Tibial artery (tissue), 4 donors: ENCODE results near the gene CFAP206.
"Not testable (repeated sequence)": the region's sequence is repeated elsewhere in the genome, so short reads cannot be mapped to it uniquely, and the experiment has no call there.

ENCODE experiments used
- DNase-seq, 2 donors: peaks; one replicate each; pipeline ENCODE4 v3.0.0-alpha.2; 2019
- H3K27ac ChIP-seq, 2 donors: fragments of 200-600 bp; sonication (generic) in 1 of 2; 1 replicate in 1 of 2; 2 replicates in 1 of 2; pipeline ENCODE4 v1.5.1; 2018 to 2019; ENCODE audit warnings: mild to moderate bottlenecking in 1 of 2
- H3K27me3 ChIP-seq, 2 donors: fragments of 200-600 bp; sonication (generic) in 1 of 2; one replicate each; pipeline versions ENCODE4 v1.5.1 to v1.6.0; 2016 to 2019
- H3K36me3 ChIP-seq, 3 donors: fragments of 200-600 bp; sonication (generic) in 2 of 3; one replicate each; pipeline ENCODE4 v1.5.1; 2016 to 2019; ENCODE audit warnings: mild to moderate bottlenecking in 2 of 3
- H3K4me1 ChIP-seq, 4 donors: fragments of 200-600 bp; sonication (generic) in 2 of 4; 1 replicate in 3 of 4; 2 replicates in 1 of 4; pipeline ENCODE4 v1.5.1; 2016 to 2019
- H3K4me3 ChIP-seq, 2 donors: fragments of 200-600 bp; sonication (generic) in 1 of 2; 1 replicate in 1 of 2; 2 replicates in 1 of 2; pipeline ENCODE4 v1.5.1; 2018 to 2019; ENCODE audit warnings: mild to moderate bottlenecking in 2 of 2
- H3K9me3 ChIP-seq, 3 donors: fragments of 200-600 bp; sonication (generic) in 1 of 3; one replicate each; pipeline ENCODE4 v1.5.1; 2016 to 2019
- intact Hi-C: fragments of 100-400 bp; cut with DNase I; formaldehyde crosslinking; loops from one replicate; pipeline ENCODE4 v1.15.0; 2023; ENCODE audit warnings: low total_unique reads
- TF ChIP-seq, protein P1 (sequence below), 2 experiments: fragments of 200-600 bp in 1 of 2; fragments of 450-650 bp in 1 of 2; IDR thresholded peaks; one replicate each; pipeline ENCODE4 v1.5.1; 2017 to 2019; ENCODE audit warnings: antibody characterized with exemption in 2 of 2, mild to moderate bottlenecking in 1 of 2, moderate library complexity in 1 of 2

The CFAP206 gene

DNA sequence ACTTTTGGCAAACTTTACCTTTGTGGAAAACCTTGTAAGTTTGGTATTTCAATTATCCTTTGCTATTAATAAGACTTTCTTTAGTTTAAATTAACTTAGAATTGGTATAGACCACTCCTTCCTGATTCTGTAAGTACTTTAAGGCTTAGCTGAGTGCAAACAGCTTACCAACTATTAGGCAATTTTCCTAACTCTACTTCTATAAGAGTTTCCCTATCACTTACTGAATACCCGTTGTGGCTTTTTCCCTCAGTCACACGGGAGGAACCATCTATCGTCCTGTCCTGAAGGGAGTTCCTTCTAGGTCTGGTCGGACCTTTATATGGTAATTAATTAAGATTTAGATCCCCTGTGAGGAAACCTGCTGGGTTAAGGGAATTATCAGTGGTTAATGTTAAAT is 74.6 kb downstream of the CFAP206 start:
- no peak overlapping the region for H3K4me3 ChIP-seq
- H3K4me1 ChIP-seq = no peaks in the 10 kb centered on the region
- no peaks in the 10 kb centered on the region for H3K27me3 ChIP-seq
- H3K36me3 ChIP-seq = peaks cover 0 to 15% (median 4%) of the 10 kb centered on the region in 3 donors
- H3K27ac ChIP-seq = no peak overlapping the region
- H3K9me3 ChIP-seq = no peaks in the 10 kb centered on the region
- DNase-seq = no peak
- TF ChIP-seq, protein P1, sequence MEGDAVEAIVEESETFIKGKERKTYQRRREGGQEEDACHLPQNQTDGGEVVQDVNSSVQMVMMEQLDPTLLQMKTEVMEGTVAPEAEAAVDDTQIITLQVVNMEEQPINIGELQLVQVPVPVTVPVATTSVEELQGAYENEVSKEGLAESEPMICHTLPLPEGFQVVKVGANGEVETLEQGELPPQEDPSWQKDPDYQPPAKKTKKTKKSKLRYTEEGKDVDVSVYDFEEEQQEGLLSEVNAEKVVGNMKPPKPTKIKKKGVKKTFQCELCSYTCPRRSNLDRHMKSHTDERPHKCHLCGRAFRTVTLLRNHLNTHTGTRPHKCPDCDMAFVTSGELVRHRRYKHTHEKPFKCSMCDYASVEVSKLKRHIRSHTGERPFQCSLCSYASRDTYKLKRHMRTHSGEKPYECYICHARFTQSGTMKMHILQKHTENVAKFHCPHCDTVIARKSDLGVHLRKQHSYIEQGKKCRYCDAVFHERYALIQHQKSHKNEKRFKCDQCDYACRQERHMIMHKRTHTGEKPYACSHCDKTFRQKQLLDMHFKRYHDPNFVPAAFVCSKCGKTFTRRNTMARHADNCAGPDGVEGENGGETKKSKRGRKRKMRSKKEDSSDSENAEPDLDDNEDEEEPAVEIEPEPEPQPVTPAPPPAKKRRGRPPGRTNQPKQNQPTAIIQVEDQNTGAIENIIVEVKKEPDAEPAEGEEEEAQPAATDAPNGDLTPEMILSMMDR (IDR thresholded peaks at IDR 0.05) = no peak
- intact Hi-C loops = no loop called here

DNA sequence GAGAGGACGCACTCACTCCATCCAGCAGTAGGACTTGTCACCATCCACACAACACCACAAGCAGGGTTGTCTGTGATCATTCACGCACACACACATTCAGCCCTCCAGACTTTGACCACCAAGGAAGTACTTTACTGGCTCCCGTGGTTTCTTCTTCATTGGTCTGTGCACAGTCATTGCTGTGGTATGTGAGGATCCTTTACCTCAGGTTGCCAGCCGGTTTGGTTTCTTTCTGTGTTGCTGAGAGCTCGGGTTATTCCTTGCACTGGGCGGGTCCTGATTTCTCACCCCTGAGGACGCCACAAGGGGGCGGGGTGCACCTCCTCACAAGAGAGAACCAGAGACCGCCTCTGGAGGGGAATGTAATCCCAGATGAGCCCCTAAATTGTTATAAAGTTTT is 76.2 kb downstream of the CFAP206 start:
- Histone ChIP-seq H3K4me1 (no peaks in the 10 kb centered on the region), H3K9me3 (no peaks in the 10 kb centered on the region), H3K27ac (no peak overlapping the region), H3K36me3 (peaks cover 0 to 11% (median 4%) of the 10 kb centered on the region in 3 donors), H3K27me3 (no peaks in the 10 kb centered on the region), H3K4me3 (no peak overlapping the region)
- TF ChIP-seq, protein P1 (IDR thresholded peaks at IDR 0.05) = no peak
- DNase-seq = no peak
- intact Hi-C loops = no loop called here

DNA sequence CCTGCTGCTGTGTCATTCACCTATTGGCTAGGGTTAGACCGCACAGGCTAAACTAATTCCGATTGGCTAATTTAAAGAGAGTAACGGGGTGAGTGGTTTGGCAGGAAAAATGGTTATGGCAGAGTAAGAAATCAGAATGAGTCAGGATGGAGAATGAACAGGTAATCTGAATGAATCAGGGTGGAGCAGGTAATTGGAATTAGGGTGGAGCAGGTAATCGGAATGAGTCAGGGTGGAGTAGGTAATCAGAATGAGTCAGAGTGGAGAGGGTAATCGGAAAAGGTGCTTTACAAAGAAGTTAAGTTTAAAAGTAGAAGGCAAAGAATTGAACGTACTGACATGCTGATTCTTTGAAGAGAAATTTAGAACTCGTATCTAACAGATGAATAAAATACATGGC is 76.7 kb downstream of the CFAP206 start:
- Histone ChIP-seq H3K27me3 (no peaks in the 10 kb centered on the region), H3K9me3 (no peaks in the 10 kb centered on the region), H3K4me3 (no peak overlapping the region), H3K36me3 (peaks cover 0 to 11% (median 0%) of the 10 kb centered on the region in 3 donors), H3K27ac (no peak overlapping the region), H3K4me1 (no peaks in the 10 kb centered on the region)
- TF ChIP-seq, protein P1 (IDR thresholded peaks at IDR 0.05) = no peak
- no peak for DNase-seq
- intact Hi-C loops = no loop called here

GRCh38 chr6:87487555-87487954 is 79.8 kb downstream of the CFAP206 start:
- TF ChIP-seq, protein P1 (IDR thresholded peaks at IDR 0.05) = no peak
- Histone ChIP-seq H3K27me3 (no peaks in the 10 kb centered on the region), H3K9me3 (no peaks in the 10 kb centered on the region), H3K4me1 (no peaks in the 10 kb centered on the region), H3K36me3 (peaks cover 0 to 11% (median 0%) of the 10 kb centered on the region in 3 donors), H3K27ac (no peak overlapping the region), H3K4me3 (no peak overlapping the region)
- DNase-seq = no peak
- intact Hi-C loops = no loop called here

DNA sequence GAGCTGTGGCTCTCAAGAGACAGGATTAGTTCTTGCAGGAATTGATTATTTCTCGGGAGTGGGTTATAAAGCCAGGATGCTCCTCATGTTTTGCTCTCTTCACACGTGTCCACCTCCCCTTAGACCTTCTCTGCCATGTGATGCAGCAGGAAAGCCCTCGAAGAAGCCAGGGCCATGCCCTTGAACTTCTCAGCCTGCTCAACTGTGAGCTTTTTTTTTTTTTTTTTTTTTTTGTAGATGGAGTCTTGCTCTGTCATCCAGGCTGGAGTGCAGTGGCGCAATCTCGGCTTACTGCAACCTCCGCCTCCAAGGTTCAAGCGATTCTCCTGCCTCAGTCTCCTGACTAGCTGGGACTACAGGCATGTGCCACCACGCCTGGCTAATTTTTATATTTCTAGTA is 81.6 kb downstream of the CFAP206 start:
- H3K27ac ChIP-seq, H3K4me1 ChIP-seq, H3K4me3 ChIP-seq, H3K9me3 ChIP-seq, H3K27me3 ChIP-seq, DNase-seq, intact Hi-C loops, H3K36me3 ChIP-seq: not testable (repeated sequence)

DNA sequence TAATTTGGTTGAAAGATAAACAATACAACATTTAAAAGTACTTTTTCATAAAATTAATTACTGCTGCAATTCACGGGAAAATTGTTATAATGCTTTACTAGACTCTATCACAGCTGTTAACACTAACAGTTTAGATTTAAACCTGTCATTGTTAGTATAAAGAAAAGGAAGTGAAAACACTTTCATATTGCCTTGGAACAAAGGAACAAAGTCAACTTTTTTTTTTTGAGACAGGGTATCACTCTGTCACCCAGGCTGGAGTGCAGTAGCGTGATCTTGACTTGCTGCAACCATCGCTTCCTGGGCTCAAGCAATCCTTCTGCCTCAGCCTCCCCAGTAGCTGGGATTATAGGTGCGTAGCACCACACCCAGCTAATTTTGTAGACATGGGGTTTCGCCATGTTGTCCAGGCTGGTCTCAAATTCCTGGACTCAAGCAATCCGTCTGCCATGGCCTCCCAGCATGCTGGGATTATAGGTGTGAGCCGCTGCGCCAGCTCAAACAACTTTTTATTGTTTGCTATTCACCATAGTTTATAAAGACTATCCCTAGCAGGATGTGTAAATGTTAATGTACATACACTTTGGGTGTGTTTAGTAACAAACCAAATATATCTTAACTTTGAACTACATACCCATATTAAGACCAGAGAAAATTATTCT is 87.1 kb downstream of the CFAP206 start:
- H3K4me3 ChIP-seq = no peak overlapping the region
- H3K4me1 ChIP-seq = no peaks in the 10 kb centered on the region
- TF ChIP-seq, protein P1 (IDR thresholded peaks at IDR 0.05) = no peak
- intact Hi-C loops = no loop called here
- no peaks in the 10 kb centered on the region for H3K27me3 ChIP-seq
- peaks cover 0 to 8% (median 0%) of the 10 kb centered on the region in 3 donors for H3K36me3 ChIP-seq
- H3K27ac ChIP-seq = no peak overlapping the region
- no peak for DNase-seq
- no peaks in the 10 kb centered on the region for H3K9me3 ChIP-seq
